ENCODE results near the gene FMN1.

DNA sequence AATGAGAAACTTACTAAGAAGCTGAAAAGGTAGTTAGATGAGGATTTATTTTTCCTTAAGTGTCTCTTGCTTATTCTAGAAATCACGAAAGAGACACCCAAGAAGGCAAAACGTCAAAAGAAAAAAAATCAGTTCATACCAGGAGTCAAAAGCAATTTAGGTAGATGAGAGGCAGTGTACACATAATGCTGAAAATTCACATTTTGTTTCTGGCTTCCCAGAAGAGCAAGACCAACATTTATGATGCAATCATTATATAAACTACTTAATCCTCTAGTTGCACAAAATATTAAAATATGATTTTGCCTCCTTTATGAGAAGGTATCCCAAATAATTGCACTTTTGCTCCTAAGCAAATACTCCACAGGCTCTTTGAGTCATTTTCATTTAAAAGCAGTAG, 228.0 kb downstream of the FMN1 start:
- TF ChIP-seq, protein P1, sequence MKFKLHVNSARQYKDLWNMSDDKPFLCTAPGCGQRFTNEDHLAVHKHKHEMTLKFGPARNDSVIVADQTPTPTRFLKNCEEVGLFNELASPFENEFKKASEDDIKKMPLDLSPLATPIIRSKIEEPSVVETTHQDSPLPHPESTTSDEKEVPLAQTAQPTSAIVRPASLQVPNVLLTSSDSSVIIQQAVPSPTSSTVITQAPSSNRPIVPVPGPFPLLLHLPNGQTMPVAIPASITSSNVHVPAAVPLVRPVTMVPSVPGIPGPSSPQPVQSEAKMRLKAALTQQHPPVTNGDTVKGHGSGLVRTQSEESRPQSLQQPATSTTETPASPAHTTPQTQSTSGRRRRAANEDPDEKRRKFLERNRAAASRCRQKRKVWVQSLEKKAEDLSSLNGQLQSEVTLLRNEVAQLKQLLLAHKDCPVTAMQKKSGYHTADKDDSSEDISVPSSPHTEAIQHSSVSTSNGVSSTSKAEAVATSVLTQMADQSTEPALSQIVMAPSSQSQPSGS (CRISPR knock-in tag; IDR thresholded peaks at IDR 0.05) = no peak
- TF ChIP-seq SRSF4 (IDR thresholded peaks at IDR 0.05; ENCODE audit: low read depth, low read length, poor library complexity, severe bottlenecking) = no peak
- no peak for TF ChIP-seq STAG1 (CRISPR knock-in tag; IDR thresholded peaks at IDR 0.05)
- TF ChIP-seq ZBTB7A (CRISPR knock-in tag; IDR thresholded peaks at IDR 0.05) = no peak
- no peak for TF ChIP-seq FOXK2 (IDR thresholded peaks at IDR 0.05)
- TF ChIP-seq POLR2A (IDR thresholded peaks at IDR 0.05; ENCODE audit: insufficient read depth in 1 of 2, low read depth in 2 of 2, low read length in 2 of 2) = no peak
- no peak for TF ChIP-seq RFX5 (IDR thresholded peaks at IDR 0.05; ENCODE audit: low read depth, low read length)
- TF ChIP-seq FOXJ3 (CRISPR knock-in tag; IDR thresholded peaks at IDR 0.05; ENCODE audit: borderline replicate concordance) = no peak
- TF ChIP-seq, protein P2, sequence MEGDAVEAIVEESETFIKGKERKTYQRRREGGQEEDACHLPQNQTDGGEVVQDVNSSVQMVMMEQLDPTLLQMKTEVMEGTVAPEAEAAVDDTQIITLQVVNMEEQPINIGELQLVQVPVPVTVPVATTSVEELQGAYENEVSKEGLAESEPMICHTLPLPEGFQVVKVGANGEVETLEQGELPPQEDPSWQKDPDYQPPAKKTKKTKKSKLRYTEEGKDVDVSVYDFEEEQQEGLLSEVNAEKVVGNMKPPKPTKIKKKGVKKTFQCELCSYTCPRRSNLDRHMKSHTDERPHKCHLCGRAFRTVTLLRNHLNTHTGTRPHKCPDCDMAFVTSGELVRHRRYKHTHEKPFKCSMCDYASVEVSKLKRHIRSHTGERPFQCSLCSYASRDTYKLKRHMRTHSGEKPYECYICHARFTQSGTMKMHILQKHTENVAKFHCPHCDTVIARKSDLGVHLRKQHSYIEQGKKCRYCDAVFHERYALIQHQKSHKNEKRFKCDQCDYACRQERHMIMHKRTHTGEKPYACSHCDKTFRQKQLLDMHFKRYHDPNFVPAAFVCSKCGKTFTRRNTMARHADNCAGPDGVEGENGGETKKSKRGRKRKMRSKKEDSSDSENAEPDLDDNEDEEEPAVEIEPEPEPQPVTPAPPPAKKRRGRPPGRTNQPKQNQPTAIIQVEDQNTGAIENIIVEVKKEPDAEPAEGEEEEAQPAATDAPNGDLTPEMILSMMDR (CRISPR knock-in tag; IDR thresholded peaks at IDR 0.05) = no peak
- TF ChIP-seq SIN3A (IDR thresholded peaks at IDR 0.05; ENCODE audit: borderline replicate concordance, low read depth, low read length) = no peak
- TF ChIP-seq CREB1 (IDR thresholded peaks at IDR 0.05) = no peak
- no peak for TF ChIP-seq CREB1 (CRISPR knock-in tag; IDR thresholded peaks at IDR 0.05)
- no peak for TF ChIP-seq SRSF1 (optimal IDR thresholded peaks at IDR 0.05; ENCODE audit: low read depth, low read length)
- TF ChIP-seq, protein P3, sequence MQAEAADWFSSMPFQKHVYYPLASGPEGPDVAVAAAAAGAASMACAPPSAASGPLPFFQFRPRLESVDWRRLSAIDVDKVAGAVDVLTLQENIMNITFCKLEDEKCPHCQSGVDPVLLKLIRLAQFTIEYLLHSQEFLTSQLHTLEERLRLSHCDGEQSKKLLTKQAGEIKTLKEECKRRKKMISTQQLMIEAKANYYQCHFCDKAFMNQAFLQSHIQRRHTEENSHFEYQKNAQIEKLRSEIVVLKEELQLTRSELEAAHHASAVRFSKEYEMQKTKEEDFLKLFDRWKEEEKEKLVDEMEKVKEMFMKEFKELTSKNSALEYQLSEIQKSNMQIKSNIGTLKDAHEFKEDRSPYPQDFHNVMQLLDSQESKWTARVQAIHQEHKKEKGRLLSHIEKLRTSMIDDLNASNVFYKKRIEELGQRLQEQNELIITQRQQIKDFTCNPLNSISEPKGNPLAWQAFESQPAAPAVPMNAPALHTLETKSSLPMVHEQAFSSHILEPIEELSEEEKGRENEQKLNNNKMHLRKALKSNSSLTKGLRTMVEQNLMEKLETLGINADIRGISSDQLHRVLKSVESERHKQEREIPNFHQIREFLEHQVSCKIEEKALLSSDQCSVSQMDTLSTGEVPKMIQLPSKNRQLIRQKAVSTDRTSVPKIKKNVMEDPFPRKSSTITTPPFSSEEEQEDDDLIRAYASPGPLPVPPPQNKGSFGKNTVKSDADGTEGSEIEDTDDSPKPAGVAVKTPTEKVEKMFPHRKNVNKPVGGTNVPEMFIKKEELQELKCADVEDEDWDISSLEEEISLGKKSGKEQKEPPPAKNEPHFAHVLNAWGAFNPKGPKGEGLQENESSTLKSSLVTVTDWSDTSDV (CRISPR knock-in tag; IDR thresholded peaks at IDR 0.05) = no peak
- no peak for TF ChIP-seq MEIS1 (CRISPR knock-in tag; IDR thresholded peaks at IDR 0.05; ENCODE audit: borderline replicate concordance)

Data from HepG2 (cell line).